HG02970 (cell line): ENCODE measurements around the gene MYO7A.

Experiments
- ATAC-seq: cut with Tn5 transposase; IDR thresholded peaks from one replicate; pipeline ENCODE4 v1.9.1; 2021; ENCODE audit warnings: mild to moderate bottlenecking, moderate library complexity, moderate number of reproducible peaks; ENCODE audit not compliant: unreplicated experiment, low FRiP score

The MYO7A gene

GRCh38 chr11:77252555-77253270 is 124.7 kb downstream of the MYO7A start:
- ATAC-seq, result no peak

- no peak for ATAC-seq
Observed at GRCh38 chr11:77253690-77254089, 125.6 kb downstream of the MYO7A start.

- ATAC-seq, result no peak
Observed at GRCh38 chr11:77259641-77260040, 131.6 kb downstream of the MYO7A start.

GRCh38 chr11:77262803-77263202 is 134.8 kb downstream of the MYO7A start:
- no peak for ATAC-seq
